Transverse colon (tissue), 3 donors: ENCODE results near the gene FCAR.

ENCODE experiments used
- CTCF ChIP-seq, 5 experiments: fragments of 200-600 bp in 3 of 5; fragments of 450-650 bp in 2 of 5; sonication (generic) in 3 of 5; IDR thresholded peaks; 1 replicate in 2 of 5; 2 replicates in 3 of 5; pipeline ENCODE4 v1.5.1; 2016 to 2017; ENCODE audit warnings: antibody characterized with exemption in 5 of 5, inconsistent platforms in 3 of 5, mild to moderate bottlenecking in 2 of 5, moderate library complexity in 1 of 5
- POLR2A ChIP-seq: fragments of 450-650 bp; IDR thresholded peaks from one replicate; pipeline ENCODE4 v1.6.1; 2016; ENCODE audit warnings: antibody characterized with exemption, mild to moderate bottlenecking, moderate library complexity

- TF ChIP-seq CTCF (IDR thresholded peaks at IDR 0.05) (no peak), POLR2A (no peak)
Measured at GRCh38 chr19:54882758-54883157, 8.7 kb downstream of the FCAR start.
